Measurements from ENCODE around the gene HOXD4.

HOXD4 gene

GRCh38 chr2:176189681-176190641, 38.6 kb downstream of the HOXD4 start:
- no peak for DNase-seq (ENCODE audit: low read depth)
- H3K4me3 ChIP-seq (ENCODE audit: low read depth, low read length) = no peak overlapping the region
- TF ChIP-seq, protein P1, sequence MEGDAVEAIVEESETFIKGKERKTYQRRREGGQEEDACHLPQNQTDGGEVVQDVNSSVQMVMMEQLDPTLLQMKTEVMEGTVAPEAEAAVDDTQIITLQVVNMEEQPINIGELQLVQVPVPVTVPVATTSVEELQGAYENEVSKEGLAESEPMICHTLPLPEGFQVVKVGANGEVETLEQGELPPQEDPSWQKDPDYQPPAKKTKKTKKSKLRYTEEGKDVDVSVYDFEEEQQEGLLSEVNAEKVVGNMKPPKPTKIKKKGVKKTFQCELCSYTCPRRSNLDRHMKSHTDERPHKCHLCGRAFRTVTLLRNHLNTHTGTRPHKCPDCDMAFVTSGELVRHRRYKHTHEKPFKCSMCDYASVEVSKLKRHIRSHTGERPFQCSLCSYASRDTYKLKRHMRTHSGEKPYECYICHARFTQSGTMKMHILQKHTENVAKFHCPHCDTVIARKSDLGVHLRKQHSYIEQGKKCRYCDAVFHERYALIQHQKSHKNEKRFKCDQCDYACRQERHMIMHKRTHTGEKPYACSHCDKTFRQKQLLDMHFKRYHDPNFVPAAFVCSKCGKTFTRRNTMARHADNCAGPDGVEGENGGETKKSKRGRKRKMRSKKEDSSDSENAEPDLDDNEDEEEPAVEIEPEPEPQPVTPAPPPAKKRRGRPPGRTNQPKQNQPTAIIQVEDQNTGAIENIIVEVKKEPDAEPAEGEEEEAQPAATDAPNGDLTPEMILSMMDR (IDR thresholded peaks at IDR 0.05; ENCODE audit: low read depth, low read length, missing control alignments) = no peak

GRCh38 chr2:176192351-176192750, 41.0 kb downstream of the HOXD4 start:
- no peak overlapping the region for H3K4me3 ChIP-seq (ENCODE audit: low read depth, low read length)
- no peak for DNase-seq (ENCODE audit: low read depth)
- TF ChIP-seq, protein P1 (IDR thresholded peaks at IDR 0.05; ENCODE audit: low read depth, low read length, missing control alignments) = no peak

DNA sequence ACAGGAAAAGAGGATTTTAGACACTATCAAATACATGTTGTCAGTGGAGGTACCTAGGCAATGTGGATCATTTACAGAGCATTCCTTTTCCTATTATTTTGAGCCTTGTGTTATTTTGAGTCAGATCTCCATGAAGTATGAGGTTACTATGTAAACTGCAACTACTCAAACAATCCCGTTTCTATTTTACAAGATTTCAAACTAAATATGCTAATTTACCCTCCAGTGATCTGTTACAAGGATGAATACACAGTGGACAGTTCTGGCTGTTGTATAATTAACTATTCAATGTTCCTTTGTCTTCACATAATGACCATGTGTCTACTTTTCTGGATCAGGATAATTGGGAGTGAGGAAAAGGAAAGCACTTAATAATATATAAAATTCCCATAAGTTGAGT, 41.7 kb downstream of the HOXD4 start:
- TF ChIP-seq, protein P1 (IDR thresholded peaks at IDR 0.05; ENCODE audit: low read depth, low read length, missing control alignments) = no peak
- no peak for DNase-seq (ENCODE audit: low read depth)
- no peak overlapping the region for H3K4me3 ChIP-seq (ENCODE audit: low read depth, low read length)

- H3K4me3 ChIP-seq (ENCODE audit: low read depth, low read length) = no peak overlapping the region
- TF ChIP-seq, protein P1 (IDR thresholded peaks at IDR 0.05; ENCODE audit: low read depth, low read length, missing control alignments) = no peak
- no peak for DNase-seq (ENCODE audit: low read depth)
Observed at GRCh38 chr2:176199902-176200301, 48.6 kb downstream of the HOXD4 start.

GRCh38 chr2:176200971-176201370, 49.6 kb downstream of the HOXD4 start:
- DNase-seq (ENCODE audit: low read depth) = no peak
- H3K4me3 ChIP-seq (ENCODE audit: low read depth, low read length) = no peak overlapping the region
- TF ChIP-seq, protein P1 (IDR thresholded peaks at IDR 0.05; ENCODE audit: low read depth, low read length, missing control alignments) = no peak

DNA sequence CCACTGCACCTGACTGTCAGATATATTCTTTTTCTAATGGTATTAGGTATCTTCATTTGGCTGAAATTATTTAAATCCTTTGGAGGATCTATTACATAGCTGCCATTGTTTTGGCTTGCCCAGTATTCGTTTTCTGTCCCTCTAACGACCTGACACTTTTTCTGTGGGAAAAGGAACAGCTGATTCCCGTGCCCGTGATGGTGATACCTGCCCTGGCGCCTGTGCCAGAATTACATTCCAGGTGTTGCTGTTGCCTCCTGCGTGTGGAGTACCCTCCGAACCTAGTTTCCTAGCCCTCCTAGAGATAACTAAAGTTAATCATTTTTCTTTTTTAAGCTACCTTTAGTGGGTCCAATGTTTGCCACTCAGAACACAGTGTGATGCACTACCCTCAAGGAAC, 51.1 kb downstream of the HOXD4 start:
- H3K4me3 ChIP-seq (ENCODE audit: low read depth, low read length) = no peak overlapping the region
- no peak for DNase-seq (ENCODE audit: low read depth)
- TF ChIP-seq, protein P1 (IDR thresholded peaks at IDR 0.05; ENCODE audit: low read depth, low read length, missing control alignments) = no peak
